GM23338 (cell line): ENCODE results near the gene SPATA18. TPM values are rescaled to one million over a fixed set of nuclear protein-coding genes. Genes with fewer than 3 reads are reported as not detected.

Source experiments
- ATAC-seq: fragments of 200-7000 bp; cut with Tn5 transposase; 3 replicates; pipeline ENCODE4 v1.9.1; 2020
- DNase-seq: peaks from one replicate; pipeline ENCODE4 v3.0.0-alpha.2; 2015; ENCODE audit warnings: low spot score
- H2AFZ ChIP-seq: fragments of 200-600 bp; sonication (generic); 2 replicates; pipeline ENCODE4 v1.8.0; 2016; ENCODE audit warnings: antibody characterized with exemption, mild to moderate bottlenecking, moderate library complexity
- H3F3A ChIP-seq: fragments of 200-600 bp; sonication (generic); replicated peaks from 2 replicates; pipeline ENCODE4 v1.8.0; 2017; ENCODE audit warnings: antibody characterized with exemption, mixed run types, low read depth
- H3K27ac ChIP-seq: fragments of 200-600 bp; sonication (generic); 2 replicates; pipeline ENCODE4 v1.6.1; 2016; ENCODE audit warnings: low read depth
- H3K27me3 ChIP-seq: fragments of 200-600 bp; sonication (generic); 2 replicates; pipeline ENCODE4 v1.8.0; 2016; ENCODE audit warnings: mild to moderate bottlenecking, mixed run types, moderate library complexity; ENCODE audit not compliant: insufficient read depth
- H3K36me3 ChIP-seq: fragments of 200-600 bp; sonication (generic); 2 replicates; pipeline ENCODE4 v1.8.0; 2016; ENCODE audit warnings: mild to moderate bottlenecking; ENCODE audit not compliant: insufficient read depth
- H3K4me1 ChIP-seq: fragments of 200-600 bp; sonication (generic); 2 replicates; pipeline ENCODE4 v1.8.0; 2016; ENCODE audit warnings: mild to moderate bottlenecking, moderate library complexity; ENCODE audit not compliant: insufficient read depth
- H3K4me2 ChIP-seq: fragments of 200-600 bp; sonication (generic); 2 replicates; pipeline ENCODE4 v1.7.1; 2017; ENCODE audit warnings: mixed run types
- H3K4me3 ChIP-seq: fragments of 200-600 bp; sonication (generic); 2 replicates; pipeline ENCODE4 v1.6.1; 2016; ENCODE audit warnings: mixed run types
- H3K79me2 ChIP-seq: fragments of 200-600 bp; sonication (generic); replicated peaks from 2 replicates; pipeline ENCODE4 v1.8.0; 2017; ENCODE audit warnings: mild to moderate bottlenecking; ENCODE audit not compliant: insufficient read depth
- H3K9me2 ChIP-seq: fragments of 200-600 bp; sonication (generic); 2 replicates; pipeline ENCODE4 v1.8.0; 2017; ENCODE audit not compliant: insufficient read depth
- H4K20me1 ChIP-seq: fragments of 200-600 bp; sonication (generic); replicated peaks from 2 replicates; pipeline ENCODE4 v1.8.0; 2017; ENCODE audit warnings: mild to moderate bottlenecking; ENCODE audit not compliant: insufficient read depth
- H3K27ac Mint-ChIP-seq: 2 replicates; pipeline ENCODE4 v1.8.0; 2020; ENCODE audit warnings: inconsistent platforms, mild to moderate bottlenecking, moderate library complexity, mixed read lengths
- H3K27me3 Mint-ChIP-seq: 3 replicates; pipeline ENCODE4 v1.8.0; 2022; ENCODE audit warnings: low read depth, mild to moderate bottlenecking, moderate library complexity, mixed read lengths, inconsistent platforms; ENCODE audit not compliant: insufficient read depth, poor library complexity
- H3K36me3 Mint-ChIP-seq: 3 replicates; pipeline ENCODE4 v1.8.0; 2021; ENCODE audit warnings: low read depth, mild to moderate bottlenecking, inconsistent platforms, moderate library complexity, mixed read lengths
- H3K4me1 Mint-ChIP-seq: 3 replicates; pipeline ENCODE4 v1.8.0; 2020; ENCODE audit warnings: mild to moderate bottlenecking, inconsistent platforms, mixed read lengths
- H3K4me3 Mint-ChIP-seq: 3 replicates; pipeline ENCODE4 v1.8.0; 2021; ENCODE audit warnings: moderate library complexity, mild to moderate bottlenecking, inconsistent platforms, mixed read lengths
- H3K9me3 Mint-ChIP-seq: 3 replicates; pipeline ENCODE4 v1.8.0; 2020; ENCODE audit warnings: moderate library complexity, mild to moderate bottlenecking, inconsistent platforms, mixed read lengths
- CREB1 ChIP-seq: fragments of 250-450 bp; sonication (Bioruptor Pico); IDR thresholded peaks from 2 replicates; pipeline ENCODE4 v1.5.0; 2020; ENCODE audit warnings: low read depth, mild to moderate bottlenecking, moderate library complexity
- EZH2 ChIP-seq: fragments of 200-600 bp; sonication (generic); IDR thresholded peaks from one replicate; pipeline ENCODE4 v1.8.0; 2017; ENCODE audit warnings: antibody characterized with exemption, mild to moderate bottlenecking, low read depth; ENCODE audit not compliant: unreplicated experiment
- EZH2phosphoT487 ChIP-seq: fragments of 200-600 bp; sonication (generic); IDR thresholded peaks from one replicate; pipeline ENCODE4 v1.8.1; 2018; ENCODE audit warnings: antibody characterized with exemption; ENCODE audit not compliant: unreplicated experiment
- POLR2AphosphoS5 ChIP-seq: IDR thresholded peaks from 2 replicates; pipeline ENCODE4 v1.6.1; 2016; ENCODE audit warnings: antibody characterized with exemption, low read depth
- ZNF114 ChIP-seq: fragments of 250-450 bp; sonication (Bioruptor Pico); IDR thresholded peaks from 2 replicates; pipeline ENCODE4 v1.5.0; 2020; ENCODE audit warnings: mild to moderate bottlenecking, moderate library complexity
- ZNF331 ChIP-seq: fragments of 250-450 bp; sonication (Bioruptor Pico); IDR thresholded peaks from 2 replicates; pipeline ENCODE4 v1.5.0; 2020; ENCODE audit warnings: low read depth, mild to moderate bottlenecking, moderate library complexity
- polyA plus RNA-seq: library from polyadenylated mRNA; unstranded; fragments of >200 nt; fragmentation: Nextera tagmentation; extraction: Ambion mirVana; gene quantifications from 2 replicates; pipeline ENCODE4 v1.2.1, GENCODE V29; 2016
- total RNA-seq: library from RNA; depleted of rRNA; stranded (reverse); fragments of >200 nt; shearing (Covaris generic); gene quantifications from 2 replicates; pipeline ENCODE4 v1.2.3, GENCODE V29; 2014
- TF ChIP-seq, protein P1 (sequence below): fragments of 250-450 bp; sonication (Bioruptor Pico); IDR thresholded peaks from 2 replicates; pipeline ENCODE4 v1.5.0; 2020; ENCODE audit warnings: mild to moderate bottlenecking, moderate library complexity

SPATA18 gene
- total and polyA plus RNA-seq, 2 experiments from 2014 or later, result 1.5 to 2.5 TPM

DNA sequence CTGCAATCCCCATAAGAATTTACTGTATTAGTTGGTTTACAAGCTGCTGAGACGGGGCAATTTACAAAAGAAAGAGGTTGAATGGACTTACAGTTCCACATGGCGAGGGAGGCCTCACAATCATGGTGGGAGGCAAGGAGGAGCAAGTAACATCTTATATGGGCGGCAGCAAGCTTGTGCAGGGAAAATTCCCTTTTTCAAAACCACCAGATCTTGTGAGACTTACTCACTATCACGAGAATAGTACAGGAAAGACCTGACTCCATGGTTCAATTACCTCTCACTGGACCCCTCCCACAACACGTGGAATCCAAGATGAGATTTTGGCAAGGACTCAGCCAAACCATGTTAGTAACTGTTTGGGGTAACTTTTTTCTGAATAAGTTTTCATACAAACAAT is 1.8 kb upstream of the SPATA18 start (continued):
- TF ChIP-seq, protein P1, sequence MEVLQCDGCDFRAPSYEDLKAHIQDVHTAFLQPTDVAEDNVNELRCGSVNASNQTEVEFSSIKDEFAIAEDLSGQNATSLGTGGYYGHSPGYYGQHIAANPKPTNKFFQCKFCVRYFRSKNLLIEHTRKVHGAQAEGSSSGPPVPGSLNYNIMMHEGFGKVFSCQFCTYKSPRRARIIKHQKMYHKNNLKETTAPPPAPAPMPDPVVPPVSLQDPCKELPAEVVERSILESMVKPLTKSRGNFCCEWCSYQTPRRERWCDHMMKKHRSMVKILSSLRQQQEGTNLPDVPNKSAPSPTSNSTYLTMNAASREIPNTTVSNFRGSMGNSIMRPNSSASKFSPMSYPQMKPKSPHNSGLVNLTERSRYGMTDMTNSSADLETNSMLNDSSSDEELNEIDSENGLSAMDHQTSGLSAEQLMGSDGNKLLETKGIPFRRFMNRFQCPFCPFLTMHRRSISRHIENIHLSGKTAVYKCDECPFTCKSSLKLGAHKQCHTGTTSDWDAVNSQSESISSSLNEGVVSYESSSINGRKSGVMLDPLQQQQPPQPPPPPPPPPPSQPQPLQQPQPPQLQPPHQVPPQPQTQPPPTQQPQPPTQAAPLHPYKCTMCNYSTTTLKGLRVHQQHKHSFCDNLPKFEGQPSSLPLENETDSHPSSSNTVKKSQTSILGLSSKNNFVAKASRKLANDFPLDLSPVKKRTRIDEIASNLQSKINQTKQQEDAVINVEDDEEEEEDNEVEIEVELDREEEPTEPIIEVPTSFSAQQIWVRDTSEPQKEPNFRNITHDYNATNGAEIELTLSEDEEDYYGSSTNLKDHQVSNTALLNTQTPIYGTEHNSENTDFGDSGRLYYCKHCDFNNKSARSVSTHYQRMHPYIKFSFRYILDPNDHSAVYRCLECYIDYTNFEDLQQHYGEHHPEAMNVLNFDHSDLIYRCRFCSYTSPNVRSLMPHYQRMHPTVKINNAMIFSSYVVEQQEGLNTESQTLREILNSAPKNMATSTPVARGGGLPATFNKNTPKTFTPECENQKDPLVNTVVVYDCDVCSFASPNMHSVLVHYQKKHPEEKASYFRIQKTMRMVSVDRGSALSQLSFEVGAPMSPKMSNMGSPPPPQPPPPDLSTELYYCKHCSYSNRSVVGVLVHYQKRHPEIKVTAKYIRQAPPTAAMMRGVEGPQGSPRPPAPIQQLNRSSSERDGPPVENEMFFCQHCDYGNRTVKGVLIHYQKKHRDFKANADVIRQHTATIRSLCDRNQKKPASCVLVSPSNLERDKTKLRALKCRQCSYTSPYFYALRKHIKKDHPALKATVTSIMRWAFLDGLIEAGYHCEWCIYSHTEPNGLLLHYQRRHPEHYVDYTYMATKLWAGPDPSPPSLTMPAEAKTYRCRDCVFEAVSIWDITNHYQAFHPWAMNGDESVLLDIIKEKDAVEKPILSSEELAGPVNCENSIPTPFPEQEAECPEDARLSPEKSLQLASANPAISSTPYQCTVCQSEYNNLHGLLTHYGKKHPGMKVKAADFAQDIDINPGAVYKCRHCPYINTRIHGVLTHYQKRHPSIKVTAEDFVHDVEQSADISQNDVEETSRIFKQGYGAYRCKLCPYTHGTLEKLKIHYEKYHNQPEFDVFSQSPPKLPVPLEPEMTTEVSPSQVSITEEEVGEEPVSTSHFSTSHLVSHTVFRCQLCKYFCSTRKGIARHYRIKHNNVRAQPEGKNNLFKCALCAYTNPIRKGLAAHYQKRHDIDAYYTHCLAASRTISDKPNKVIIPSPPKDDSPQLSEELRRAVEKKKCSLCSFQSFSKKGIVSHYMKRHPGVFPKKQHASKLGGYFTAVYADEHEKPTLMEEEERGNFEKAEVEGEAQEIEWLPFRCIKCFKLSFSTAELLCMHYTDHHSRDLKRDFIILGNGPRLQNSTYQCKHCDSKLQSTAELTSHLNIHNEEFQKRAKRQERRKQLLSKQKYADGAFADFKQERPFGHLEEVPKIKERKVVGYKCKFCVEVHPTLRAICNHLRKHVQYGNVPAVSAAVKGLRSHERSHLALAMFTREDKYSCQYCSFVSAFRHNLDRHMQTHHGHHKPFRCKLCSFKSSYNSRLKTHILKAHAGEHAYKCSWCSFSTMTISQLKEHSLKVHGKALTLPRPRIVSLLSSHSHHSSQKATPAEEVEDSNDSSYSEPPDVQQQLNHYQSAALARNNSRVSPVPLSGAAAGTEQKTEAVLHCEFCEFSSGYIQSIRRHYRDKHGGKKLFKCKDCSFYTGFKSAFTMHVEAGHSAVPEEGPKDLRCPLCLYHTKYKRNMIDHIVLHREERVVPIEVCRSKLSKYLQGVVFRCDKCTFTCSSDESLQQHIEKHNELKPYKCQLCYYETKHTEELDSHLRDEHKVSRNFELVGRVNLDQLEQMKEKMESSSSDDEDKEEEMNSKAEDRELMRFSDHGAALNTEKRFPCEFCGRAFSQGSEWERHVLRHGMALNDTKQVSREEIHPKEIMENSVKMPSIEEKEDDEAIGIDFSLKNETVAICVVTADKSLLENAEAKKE, result no peak
- no peak for TF ChIP-seq ZNF331 (CRISPR knock-in tag)
- TF ChIP-seq ZNF114 (CRISPR knock-in tag), result no peak
- no peak for TF ChIP-seq CREB1 (CRISPR knock-in tag)
- TF ChIP-seq EZH2, result no peak

DNA sequence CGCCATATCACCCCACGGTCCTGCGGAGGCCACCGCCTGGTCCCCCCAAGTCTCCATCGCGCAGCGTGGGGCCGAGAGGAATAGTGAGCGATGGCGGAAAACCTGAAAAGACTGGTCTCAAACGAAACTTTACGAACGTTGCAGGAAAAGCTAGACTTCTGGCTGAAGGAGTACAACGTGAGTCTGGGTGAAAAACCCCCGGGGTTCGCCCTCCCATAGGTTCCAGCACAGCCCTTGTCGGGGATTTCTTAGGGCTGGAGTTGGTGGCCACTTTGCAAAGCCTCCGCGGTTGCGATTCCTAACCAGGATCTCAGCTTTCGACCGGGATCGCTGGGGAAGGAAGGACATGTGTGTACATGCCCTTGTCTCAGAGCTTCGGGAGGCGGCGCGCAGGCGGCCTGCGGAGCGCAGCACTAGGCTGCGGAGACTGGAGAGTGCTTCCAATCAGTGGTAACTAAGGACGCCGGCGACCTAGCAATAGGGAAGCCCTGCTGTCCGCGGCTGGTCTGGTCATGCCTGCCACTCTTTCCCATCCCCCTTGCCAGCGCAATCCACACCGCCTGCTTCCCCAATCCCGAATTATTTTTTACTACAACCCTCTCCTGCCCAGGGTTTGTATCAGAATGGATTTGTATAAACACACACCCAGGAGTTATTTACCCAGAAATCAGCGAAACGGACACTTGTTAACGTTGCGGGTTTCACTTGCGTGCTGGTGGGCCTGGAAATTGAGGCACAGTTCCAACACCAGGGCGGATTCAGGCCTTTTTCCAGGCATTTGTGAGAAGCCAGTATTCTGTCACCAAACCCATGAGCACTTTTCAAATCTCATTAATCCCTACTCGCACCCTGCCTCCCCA is 741 bp downstream of the SPATA18 start:
- ATAC-seq, result peak; percentile 98
- peak overlapping the region; percentile 95 for H2AFZ ChIP-seq

More for the DNA sequence above, 741 bp downstream of the SPATA18 start:
- Mint-ChIP-seq H3K4me1 (peaks cover 28% of the 10 kb centered on the region), H3K27me3 (peaks cover 22% of the 10 kb centered on the region), H3K9me3 (peaks cover 13% of the 10 kb centered on the region), H3K4me3 (peak overlapping the region; percentile 87), H3K36me3 (peaks cover 8% of the 10 kb centered on the region; the same call in 2 of the 3 replicates), H3K27ac (peak overlapping the region; percentile 84)
- Histone ChIP-seq H3K9me2 (0 out of 2 replicates have a peak, but pooled peaks cover 7% of the 10 kb centered on the region), H3K4me1 (peaks cover 25% of the 10 kb centered on the region), H3F3A (no peaks in the 10 kb centered on the region), H3K4me2 (peak overlapping the region; percentile 88), H3K27me3 (peaks cover 40% of the 10 kb centered on the region), H3K4me3 (peak overlapping the region; percentile 92), H4K20me1 (no peaks in the 10 kb centered on the region), H3K27ac (peak overlapping the region; percentile 77; the same call in 1 of the 2 replicates), H3K79me2 (no peaks in the 10 kb centered on the region), H3K36me3 (0 out of 2 replicates have a peak, but pooled peaks cover 3% of the 10 kb centered on the region)
- peak; percentile 94 for DNase-seq
- peak; percentile 52 for TF ChIP-seq EZH2
- TF ChIP-seq POLR2AphosphoS5, result peak; percentile 63
- peak; percentile 45 for TF ChIP-seq ZNF331 (CRISPR knock-in tag)
- TF ChIP-seq EZH2phosphoT487, result no peak
